Muscle of back (tissue), 11 donors: Measurements from ENCODE around the gene SYF2. TPM values are rescaled to one million over a fixed set of nuclear protein-coding genes. Genes with fewer than 3 reads are reported as not detected.
"Not testable (repeated sequence)": the region's sequence is repeated elsewhere in the genome, so short reads cannot be mapped to it uniquely, and the experiment has no call there.

Experiments
- DNase-seq, 3 donors: peaks; one replicate each; pipeline versions ENCODE4 v3.0.0 to v3.0.0-alpha.2; 2013
- polyA plus RNA-seq, 10 donors: library from polyadenylated mRNA; unstranded; fragments of 120-200 nt; gene quantifications; one replicate each; pipeline ENCODE4 v1.2.1, GENCODE V29; 2013; ENCODE audit not compliant: insufficient read length in 10 of 10

Gene SYF2
- polyA plus RNA-seq, 10 donors, result 51.5 to 65.1 (median 54.3) TPM

DNA sequence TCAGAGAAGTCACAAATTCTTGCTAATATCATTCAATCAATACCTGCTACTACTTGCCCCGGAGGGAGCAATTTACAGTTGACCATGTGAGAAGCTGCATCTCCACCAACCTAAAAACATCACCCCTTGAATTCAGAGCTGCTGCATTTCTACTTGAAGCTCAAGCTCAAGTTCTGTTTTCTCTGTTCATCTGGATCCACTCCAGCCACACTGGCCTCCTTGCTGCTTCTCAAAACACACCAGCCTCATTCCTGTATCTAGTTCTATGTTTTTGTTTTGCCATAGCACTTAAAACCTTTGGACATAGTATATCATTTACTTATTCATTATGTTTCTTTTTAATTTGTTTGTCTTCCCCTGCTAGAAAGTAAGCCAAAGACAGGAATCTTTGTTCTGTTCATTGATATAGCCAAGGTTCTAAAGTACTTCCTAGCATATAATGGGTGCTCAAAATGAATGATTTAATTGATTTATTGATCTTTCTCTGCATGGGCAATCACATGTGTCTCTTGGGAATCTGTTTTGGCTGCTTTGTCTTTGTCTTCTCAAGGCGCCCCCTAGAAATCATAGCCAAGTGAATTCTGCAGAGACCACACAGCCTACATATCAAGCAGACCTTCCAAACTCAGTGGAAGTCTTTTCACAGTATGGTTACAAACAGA is 23.6 kb downstream of the SYF2 start:
- no peak for DNase-seq

DNA sequence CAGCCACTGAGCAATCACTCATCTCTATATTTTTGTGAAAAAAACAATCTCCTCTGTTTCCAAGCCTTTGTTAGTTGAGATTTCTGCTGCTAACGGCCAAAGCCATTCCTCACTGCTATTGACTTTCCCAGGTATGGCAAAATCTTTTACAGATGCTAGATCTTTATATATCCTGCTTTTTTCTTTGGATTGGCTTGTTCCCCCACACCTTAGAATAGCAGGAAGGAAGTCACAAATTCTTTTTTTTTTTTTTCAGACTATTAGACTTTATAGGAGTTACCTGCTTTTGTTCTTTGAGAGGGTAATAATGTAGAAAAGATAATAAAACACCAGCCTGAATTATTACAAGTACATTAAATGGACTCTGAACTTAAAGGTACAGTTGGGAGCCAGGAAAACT is 24.2 kb downstream of the SYF2 start:
- no peak for DNase-seq

DNA sequence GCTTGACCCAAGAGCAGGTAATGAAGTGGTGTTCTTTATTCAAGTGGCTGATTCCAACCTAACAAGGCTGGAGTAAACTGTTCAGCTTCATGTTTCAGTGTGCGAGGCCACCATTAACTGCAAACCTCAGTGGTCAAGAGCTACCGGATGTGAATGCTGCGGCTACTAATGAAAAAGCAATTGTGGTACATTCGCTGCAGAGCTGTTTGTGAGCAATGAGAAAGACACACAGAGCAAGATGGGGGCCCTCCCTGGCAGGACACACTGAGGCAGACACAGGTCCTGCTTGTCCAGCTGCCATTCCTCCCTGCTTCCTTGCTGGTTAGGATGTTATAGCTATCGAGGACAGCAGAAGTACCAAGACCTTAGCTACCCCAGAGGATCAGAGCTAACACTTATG is 26.1 kb downstream of the SYF2 start:
- DNase-seq, result no peak

DNA sequence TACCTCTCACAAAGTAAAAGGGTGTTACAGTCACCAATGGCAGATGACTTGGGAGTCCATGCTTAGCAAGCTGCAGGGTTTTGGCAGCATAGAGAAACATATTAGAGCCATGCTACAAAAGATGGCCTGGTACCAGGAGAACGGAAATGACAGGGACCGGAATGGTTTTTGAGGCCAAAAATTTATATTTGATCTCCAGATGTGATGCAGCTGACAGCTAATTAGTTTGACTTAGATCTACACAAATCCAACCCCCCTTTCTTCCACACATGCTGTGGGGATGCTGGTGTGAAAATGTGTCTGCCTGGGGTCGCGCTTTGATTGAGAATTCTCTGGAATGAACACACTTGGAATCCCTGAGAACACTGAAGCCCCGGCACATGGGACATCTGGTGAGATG is 26.5 kb downstream of the SYF2 start:
- DNase-seq, result peak in 1 of 3 donors; percentile 47

DNA sequence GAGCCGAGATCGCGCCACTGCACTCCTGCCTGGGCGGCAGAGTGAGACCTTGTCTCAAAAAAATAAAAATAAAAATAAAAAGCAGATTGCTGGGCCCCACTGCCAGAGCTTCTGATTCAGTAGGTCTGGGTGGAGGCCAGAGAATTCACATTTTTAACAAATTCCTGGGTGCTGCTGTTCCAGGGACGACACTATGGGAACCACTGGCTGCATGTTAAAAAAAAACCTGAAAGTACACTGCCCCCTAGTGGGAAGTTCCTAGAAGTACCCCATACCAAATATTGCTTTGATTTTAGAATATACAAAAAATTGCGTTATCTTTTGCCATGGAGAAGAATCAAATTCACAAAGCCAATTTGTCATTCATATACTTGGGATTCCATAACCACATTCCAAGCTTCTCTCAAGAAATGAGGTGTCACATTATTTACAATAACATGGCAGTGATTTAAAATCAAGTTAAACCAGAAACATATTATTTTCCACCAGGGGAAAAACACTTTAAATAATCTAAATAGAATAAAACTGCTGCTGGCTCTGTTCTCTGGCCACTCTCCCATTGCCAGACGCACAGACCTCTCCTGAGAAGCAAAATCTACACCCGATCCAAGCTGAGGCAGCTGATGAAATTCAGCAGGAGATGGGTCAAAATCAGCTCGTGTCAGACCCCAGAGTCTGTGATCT is 27.4 kb downstream of the SYF2 start:
- DNase-seq, result peak; percentile 55 to 72 (median 68)

DNA sequence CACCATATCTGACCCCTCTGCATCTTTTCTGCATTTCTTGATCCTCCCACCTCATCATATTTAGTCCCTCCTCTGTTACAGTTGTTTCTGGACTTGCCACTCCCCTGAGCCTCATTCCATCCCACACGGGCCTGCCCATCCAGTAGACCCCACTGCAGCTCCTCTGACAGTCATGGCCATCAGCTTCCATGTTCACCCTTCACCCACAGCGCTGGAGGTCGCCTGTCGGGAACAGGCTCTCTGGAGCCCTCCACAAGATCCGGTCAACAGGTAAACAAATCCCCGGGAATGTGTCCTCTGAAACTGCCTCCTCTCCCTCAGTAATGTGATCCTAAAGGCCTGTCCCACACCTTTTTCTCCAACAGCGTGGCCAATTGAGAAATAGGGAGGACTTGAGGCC is 31.3 kb downstream of the SYF2 start:
- DNase-seq, result no peak

DNA sequence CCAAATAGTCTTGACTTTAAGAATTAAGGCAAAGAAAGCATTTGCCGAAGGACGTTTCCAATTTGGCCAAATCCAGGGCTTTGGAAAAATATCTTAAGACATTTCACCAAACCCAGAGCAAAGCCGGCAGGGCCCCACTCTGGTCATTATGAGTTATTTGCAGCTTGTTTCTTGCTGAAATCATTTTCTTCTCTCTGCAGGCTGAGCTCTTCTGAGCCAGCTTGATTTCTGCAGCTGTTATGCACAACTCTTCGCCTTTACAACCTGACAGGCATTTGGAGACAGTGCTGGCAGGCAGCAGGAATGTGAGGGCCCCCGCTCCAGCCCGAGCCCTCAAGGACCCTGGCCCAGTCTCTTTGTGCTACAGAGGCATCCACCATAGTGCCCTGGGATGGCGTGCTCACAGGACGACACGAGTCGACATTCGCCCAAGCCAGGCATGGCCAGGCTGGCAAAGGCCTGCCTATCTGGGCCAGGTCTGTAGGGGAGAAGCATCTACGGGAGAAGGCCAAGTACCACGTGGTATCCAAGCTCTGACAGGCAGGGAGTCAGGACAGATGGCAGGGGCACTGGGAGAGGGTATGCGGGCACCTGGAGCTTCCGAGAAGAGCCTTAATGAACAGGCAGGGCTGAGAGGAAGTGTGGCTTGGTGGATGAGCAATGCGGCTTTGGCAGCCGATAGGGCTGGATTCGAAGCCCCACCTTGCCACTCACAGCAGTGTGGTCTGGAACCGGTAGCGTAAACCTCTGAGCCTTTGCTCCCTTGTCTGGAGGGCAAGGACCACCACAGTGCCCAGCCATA is 32.3 kb downstream of the SYF2 start:
- peak in 2 of 3 donors; percentile 42 to 70 for DNase-seq

DNA sequence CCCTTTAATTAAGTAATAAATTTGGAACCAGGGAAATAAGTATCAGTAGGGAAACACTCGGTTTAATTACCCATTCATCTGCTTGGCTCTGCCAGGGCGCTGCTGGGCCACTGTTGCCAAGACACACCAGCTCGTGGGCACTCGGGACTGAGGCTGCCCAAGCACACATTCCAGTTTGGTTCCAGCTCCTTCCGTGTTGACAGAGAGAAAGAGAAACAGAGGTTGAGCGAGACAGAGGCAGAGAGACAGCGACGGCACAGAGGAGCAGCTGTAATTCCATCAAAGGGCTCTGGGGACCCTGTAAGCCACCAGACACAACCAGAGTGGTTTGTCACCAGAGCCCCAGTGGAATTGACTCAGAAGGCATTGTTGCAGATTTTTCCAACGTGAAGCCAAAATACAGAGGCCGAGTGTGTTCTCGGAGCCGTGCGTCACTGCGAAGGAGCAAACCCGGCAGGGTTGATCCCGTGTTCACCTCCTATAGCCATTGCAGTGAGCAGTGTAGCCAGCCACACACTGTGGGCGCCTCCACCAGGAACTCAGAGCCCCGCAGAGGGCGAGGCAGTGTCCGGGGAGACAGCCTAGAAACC is 33.5 kb downstream of the SYF2 start:
- peak in 2 of 3 donors; percentile 28 to 58 for DNase-seq

DNA sequence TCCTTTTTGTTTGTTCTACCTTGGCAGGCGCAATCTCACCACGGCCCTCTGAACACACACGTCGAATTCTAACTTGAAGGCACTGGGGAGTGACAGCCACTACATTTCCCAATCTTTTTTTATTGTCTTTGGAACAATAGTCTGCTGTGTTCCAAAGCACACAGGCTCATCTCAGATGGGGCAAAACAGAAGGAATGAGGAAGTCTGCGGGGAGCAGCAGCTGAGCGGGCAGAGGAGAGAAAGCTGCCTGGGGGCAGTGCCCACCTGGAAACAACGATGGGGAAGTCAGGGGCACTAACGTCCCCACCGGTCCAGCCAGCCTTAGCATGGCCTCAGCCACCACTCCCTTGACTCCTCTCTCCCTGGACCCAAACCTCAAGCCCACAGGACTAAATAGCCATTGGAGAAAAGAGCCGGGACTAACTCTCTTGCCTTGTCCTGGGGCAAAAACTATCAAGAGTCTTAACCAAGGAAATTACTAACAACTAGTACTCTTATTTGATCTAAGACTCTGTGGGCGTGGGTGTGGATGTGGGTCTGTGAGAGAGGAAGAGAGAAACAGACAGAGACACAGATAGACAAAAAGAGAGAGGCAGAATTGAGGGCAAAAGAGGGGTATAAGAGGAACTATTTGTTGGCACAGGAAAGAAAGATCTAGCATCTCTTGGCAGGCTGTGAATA is 34.2 kb downstream of the SYF2 start:
- DNase-seq, result peak in 1 of 3 donors; percentile 25

DNA sequence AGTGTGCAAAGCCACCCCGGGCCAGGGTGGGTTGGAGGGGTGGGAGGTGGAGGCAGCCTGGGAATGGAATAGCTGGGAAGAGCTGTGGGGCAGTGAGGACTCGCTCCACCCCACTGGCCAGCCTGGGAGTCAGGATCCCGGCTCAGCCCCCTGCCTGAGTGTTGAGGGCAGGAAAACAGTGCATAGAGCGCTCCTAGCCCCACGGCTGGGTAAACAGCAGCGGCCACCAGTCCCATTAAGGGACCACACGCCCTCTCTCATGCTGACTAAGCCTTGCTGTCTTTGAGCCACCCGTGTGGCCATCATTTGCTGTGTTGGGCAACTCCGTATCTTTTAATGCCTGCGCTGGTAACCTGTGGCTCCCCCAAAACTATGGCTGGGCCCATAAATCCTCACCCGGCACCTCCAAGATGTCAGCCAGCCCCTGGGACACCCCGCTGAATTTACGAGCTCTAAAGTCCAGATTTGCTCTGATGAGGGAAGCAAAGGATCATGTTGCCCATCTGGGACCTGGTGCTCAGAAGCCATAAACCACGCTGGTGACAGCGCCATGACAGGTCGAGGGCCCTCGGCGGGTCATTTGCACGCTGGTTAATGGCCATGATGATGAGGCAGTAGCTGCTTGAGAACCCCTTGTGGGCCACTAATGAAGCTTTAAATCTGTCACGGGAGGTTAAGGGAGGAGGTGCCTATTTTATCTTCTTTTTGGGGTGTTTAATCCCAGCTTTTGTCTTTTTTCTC is 34.9 kb downstream of the SYF2 start:
- peak in 1 of 3 donors; percentile 11 for DNase-seq

DNA sequence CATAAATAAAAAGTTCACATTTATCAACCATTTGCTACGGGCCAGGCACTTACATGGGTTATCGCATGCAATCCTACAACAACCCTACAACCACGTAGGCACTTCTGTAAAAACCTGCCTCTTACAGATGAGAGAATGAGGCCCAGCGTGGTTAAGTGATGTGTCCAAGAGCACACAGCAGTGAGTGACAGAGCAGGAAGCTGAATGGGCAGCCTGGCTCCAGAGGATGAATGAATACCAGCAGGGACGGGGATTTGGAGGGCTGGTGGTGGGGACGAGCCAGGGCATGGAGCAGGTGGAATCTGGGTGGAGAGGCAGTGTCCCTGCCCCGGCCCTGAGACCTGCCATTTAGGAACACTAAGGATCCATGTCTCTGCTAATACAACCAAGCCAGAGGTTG is 35.5 kb downstream of the SYF2 start:
- DNase-seq, result no peak

DNA sequence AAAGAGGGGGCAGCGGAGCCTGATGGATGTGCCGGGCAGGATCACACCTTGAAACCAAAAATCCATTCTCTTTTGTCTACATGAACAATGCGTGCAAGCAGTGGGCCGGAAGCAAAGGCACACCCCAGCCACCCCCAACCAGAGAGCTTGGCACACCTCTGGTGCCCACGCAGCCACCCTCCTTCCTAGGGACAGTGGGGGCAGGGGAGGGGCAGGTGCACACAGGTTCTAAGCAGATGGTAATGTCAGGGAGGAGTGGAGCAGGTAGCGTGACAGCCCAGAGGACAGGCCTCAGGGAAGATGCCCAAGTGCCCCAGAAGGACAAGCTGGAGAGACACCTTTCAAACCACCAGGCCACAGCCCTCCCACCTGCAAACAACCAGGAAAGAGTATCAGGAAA is 36.5 kb downstream of the SYF2 start:
- no peak for DNase-seq

DNA sequence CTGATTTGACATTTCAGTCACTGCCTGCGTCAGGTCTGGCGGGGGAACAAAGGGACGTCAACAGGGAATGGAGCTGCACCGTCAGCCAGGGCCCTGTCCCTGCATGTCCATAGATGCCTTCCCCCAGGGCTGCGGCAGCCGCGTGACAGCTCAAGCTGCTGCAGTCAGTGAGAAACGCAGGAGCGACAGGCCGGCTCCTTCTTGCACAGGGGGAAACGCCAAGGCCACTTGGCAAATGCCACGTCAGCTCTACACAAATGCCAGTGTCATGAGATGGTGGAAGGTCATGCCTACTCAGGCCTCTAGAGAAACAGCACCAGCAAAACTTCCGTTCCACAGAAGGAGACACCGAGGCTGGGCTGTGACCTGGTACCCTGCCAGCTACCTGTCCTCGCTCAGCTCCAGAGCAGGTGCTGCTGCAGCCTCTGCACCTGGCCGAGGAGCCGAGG is 37.7 kb downstream of the SYF2 start:
- DNase-seq, result no peak

DNA sequence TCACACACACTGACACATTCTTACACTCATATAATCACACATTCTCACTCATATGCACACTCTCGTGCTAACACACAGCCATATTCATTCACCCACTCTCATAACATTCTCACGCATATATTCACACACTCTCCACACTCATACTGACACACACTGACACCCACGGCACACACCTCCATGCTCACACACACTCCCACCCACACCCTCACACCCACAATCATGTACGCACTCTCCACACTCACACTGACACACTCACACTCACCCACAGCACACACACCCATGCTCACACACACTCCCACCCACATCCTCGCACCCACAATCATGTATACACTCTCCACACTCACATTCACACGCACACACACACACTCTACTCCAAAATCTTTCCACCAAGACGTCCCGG is 38.2 kb downstream of the SYF2 start:
- no peak for DNase-seq

DNA sequence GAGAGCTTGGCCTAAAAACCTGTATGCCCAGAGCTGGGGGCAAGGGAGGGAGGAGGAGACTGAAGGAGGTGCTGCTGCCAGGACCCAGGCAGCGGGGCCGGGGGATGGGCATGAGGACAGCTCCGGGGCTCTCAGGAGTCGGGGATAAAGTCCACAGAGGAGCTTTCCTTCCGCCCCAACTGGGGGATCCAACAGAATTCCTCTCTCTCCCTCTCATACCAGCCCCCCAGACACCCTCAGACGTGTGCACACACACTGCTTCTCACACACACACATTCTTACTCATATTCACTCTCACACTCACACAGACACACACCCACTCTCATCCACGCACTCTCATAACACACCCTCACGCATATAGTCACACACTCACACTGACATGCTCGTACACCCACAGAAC is 39.1 kb downstream of the SYF2 start:
- DNase-seq, result no peak

DNA sequence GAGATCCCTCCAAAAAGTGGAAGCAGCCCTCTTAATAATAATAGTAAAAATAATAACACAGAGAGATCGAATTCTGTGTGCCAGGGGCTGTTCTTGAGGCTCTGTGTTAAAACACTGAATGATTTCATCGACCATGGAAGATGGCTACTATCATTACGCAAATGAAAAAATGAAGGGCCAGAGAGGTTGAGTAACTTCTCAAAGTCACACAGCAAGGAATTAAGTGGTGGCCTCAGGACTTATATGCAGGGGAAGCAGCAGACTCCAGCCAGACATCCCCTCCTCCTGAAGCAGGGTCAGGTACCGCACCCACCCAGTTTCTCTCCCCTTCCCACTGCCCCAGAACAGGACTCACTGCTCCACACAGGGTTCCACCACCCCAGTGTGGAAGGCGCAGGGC is 40.1 kb downstream of the SYF2 start:
- DNase-seq, result no peak

DNA sequence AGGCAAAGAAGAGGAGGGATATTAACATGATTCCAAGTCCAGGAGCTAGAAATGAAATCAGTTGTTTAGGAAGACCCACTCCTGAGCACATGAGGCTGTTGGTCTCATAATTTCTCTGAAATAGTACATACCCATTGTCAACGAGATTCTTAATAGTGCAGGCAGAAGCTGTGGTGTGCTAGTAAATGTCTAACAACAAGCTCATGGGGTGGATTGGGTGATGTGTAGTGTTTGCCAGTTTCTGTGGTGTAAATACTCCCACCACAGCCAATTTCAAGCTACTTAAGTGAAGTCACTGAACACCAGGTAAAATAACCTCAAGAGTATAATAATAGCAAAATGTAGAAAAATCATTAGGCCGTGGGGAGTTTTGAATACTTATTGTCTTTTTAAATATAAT is 42.0 kb downstream of the SYF2 start:
- no peak for DNase-seq

DNA sequence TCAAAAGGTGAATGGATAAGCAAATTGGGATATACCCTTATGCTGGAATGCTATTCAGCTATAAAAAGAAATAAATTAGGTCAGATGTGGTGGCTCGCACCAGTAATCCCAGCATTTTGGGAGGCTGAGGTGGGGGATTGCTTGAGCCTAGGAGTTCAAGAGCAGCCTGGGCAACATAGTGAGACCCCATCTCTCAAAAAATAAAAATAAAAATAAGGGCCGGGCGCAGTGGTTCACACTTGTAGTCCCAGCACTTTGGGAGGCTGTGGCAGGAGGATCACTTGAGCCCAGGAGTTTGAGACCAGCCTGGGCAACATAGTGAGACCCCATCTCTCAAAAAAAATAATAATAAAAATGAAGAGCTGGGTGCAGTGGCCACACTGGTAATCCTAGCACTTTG is 44.4 kb downstream of the SYF2 start:
- not testable (repeated sequence) for DNase-seq

DNA sequence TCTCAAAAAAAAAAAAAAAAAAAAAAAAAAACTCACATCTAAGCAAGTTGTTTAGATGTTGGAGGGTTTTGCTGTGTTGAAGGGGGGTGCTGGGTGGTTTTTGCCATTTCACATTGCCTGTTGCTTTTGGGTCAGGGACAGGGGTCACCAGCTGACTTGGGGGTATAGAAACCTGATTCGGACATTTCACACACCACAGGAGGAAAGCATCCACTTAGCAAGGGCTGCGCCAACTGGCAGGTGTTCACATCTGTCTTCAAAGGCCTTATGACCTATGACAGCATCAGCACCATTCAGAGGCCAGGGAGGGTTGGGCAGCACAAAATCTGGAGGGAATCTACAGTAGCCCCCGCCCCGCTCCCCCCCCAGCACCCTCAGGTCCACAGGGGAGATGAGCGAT is 45.2 kb downstream of the SYF2 start:
- no peak for DNase-seq

DNA sequence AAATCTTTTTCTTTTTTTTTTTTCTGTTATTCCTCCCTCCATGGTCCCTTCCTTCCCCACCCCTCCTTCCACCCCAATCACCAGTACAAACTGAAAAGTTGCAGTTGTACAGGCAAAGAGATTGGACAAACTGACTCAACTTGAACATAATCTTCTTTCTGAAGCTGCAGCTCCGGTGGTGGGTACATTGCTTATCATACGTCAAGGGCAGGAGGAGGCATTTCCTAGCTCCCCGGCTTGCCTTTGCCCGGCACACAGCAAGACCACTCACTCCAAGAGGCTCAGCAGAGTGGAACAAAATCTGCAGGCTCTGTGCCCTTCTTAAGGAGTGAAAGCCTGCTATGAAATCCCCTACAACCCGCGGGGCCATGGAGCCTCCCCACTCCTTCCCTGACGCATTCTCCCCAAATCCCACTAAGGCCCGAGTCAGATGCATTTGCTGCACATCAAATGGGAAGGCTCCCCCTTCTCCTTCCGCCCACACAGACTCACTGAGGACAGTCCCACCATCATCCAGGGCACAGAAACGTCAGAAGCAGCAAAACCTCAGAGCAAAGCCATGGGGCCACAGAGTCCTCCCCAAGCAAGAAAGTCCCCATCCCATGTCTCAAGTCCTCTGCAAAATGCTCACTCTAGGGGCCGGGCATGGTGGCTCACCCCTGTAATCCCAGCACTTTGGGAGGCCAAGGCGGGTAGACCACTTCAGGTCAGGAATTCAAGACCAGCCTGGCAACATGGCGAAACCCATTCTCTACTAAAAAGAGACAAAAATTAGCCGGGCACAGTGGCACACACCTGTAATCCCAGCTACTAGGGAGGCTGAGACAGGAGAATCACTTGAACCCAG is 45.9 kb downstream of the SYF2 start:
- no peak for DNase-seq
